Activated CD4-positive, alpha-beta T cell treated with anti-CD3 and anti-CD28 coated beads, Interleukin-2, amount 50 U/mL, for 48 hours (primary cell): ENCODE data around the gene SLC12A8.

ENCODE experiments used
- DNase-seq, 2 experiments: peaks; one replicate each; pipeline ENCODE4 v3.0.0-alpha.2; 2020

Gene SLC12A8

GRCh38 chr3:125150525-125151441 lies 61.8 kb downstream of the SLC12A8 start:
- peak; percentile 61 to 74 for DNase-seq

GRCh38 chr3:125149462-125149861 lies 63.1 kb downstream of the SLC12A8 start:
- DNase-seq: no peak

GRCh38 chr3:125148836-125149235 lies 63.7 kb downstream of the SLC12A8 start:
- no peak for DNase-seq

- no peak for DNase-seq
Measured at GRCh38 chr3:125148016-125148812, 64.3 kb downstream of the SLC12A8 start.

DNA sequence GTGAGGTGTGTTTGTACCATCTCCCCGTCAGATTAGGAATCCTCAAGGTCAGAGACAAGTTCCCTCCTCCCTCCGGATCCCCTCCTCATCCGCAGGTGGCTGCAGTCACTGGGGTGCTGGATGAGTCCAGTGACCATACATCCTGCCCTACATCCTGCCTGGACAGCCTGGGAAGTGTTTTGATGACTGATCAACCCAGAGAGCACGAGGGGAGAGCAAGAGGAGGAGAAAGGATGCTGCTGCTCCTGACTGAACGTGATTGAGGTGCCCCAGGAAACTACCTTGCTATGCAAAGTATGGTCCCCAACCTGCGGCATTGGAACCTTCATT lies 65.1 kb downstream of the SLC12A8 start:
- DNase-seq: no peak

GRCh38 chr3:125146626-125147490 lies 65.7 kb downstream of the SLC12A8 start:
- no peak for DNase-seq

DNA sequence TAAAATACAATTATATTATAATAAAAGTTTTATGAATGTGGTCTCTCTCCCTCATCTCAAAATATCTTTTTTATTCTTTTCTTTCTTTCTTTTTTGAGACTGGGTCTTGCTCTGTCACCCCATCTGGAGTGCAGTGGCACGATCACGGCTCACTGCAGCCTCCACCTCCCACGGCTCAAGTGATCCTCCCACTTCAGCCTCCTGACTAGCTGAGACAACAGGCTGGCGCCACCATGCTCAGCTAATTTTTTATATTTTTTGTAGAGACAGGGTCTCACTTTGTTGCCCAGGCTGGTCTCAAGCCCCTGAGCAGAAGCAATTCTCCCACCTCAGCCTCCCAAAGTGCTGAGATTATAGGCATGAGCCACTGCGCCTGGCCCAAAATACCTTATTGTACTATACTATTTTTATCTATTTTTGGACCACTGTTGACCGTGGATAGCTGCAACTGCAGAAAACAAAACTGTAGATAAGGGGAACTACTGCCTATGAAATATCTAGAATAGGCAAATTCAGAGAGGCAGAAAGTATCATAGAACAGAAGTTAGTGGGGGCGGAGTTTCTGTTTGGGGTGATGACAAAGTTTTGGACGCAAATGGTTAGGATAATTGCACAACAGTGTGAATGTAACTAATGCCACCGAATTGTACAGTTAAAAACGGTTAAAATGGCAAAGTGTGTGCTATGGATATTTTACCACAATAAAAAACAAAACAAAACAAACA lies 66.6 kb downstream of the SLC12A8 start:
- DNase-seq: no peak

DNA sequence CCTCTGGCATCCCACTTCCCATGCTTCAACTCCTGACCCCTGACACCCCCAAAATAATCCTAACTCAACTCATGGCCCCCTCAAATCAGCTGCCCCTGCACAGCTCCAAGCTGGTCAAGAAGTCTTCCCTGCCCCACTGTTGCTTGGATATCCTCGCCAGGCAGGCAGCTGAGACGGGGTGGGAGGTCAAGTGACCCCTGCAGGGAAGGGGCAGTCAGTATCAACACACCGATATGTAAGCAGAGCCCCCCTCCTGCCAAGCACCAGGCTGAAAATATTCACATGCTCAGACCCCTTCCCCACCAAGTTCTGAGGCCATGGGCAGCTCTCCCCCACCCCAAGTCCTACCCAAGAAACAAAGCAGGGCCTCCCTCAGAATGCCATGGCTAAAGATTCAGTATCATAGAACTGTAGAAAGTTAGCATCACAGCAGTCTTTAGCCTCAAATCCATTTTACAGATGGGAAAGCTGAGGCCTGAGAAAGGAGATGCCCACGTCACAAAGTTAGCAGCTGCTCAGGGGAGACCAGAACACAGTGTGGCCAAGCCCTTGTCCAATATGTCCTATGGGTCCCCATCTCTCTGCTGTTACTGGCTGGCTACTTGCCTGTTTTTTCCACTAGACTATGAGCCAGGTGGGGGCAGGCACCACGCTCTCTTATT lies 67.8 kb downstream of the SLC12A8 start:
- no peak for DNase-seq

DNA sequence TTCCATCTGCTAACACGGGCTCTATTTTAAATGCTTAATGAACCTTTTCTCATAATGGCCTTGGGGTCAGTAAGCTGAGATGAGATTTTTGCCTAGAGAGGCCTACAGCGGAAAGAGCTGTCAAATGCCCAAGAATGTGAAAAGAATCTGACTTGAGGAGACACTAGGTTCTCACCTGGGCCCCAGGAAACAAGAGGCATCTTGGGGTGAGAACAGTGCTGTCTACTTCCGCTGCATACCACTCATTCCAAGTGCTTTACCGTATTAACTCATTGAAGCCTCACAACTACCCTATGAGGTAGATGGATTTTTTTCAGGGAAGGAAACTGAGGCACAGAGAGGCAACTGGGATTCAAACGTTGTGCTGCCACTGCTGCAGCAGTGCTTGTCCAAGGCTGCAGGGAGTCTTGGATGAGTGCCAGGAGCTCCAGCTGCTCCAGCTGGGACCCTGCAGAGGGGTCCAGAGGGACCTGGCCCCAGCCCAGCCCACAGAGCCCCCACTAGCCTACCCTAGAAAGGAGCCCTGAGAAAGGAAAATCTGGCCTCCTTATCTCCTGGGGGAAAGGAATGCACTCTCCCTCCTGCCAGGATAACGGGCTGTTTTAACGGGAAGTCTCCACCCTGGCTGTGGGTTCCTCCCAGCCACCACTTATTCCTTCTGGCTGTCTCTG lies 68.4 kb downstream of the SLC12A8 start:
- no peak for DNase-seq

GRCh38 chr3:125143538-125143937 lies 69.0 kb downstream of the SLC12A8 start:
- no peak for DNase-seq

DNA sequence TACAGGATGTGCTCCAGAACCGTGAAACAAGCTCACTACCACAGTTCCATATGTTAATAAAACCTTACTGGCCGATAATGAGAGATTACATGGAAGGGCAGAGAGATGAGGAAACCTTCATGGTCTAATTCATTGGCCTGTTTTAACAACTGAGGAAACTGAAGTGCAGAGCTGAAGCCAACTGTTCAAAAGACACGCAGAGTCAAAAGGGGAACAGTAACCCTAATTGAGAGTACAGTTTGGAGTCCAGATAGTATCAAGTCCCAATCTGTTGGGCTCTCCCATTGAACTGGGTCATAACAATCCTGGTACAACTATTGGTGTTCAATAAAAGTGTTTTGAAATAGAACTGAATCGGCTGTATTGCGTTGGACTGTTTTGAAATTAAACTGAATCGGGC lies 69.6 kb downstream of the SLC12A8 start:
- DNase-seq: no peak

DNA sequence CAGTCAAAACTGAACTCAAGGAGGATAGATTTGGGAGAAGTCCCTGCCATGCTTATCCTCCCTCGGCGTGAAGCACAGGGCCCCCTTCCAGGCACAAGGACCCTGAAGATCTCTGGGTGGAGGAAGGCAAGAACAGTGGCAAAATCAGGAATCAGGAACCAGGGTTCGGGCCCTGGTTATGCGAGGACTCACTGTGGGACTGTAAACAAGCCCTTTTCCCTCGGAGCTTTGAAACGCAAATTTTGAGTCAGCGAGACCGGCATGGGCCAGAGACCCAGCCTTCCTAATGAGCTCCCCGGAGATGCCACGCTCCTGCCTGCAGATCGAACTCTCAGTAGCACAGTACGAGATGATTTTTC lies 70.1 kb downstream of the SLC12A8 start:
- DNase-seq: no peak

DNA sequence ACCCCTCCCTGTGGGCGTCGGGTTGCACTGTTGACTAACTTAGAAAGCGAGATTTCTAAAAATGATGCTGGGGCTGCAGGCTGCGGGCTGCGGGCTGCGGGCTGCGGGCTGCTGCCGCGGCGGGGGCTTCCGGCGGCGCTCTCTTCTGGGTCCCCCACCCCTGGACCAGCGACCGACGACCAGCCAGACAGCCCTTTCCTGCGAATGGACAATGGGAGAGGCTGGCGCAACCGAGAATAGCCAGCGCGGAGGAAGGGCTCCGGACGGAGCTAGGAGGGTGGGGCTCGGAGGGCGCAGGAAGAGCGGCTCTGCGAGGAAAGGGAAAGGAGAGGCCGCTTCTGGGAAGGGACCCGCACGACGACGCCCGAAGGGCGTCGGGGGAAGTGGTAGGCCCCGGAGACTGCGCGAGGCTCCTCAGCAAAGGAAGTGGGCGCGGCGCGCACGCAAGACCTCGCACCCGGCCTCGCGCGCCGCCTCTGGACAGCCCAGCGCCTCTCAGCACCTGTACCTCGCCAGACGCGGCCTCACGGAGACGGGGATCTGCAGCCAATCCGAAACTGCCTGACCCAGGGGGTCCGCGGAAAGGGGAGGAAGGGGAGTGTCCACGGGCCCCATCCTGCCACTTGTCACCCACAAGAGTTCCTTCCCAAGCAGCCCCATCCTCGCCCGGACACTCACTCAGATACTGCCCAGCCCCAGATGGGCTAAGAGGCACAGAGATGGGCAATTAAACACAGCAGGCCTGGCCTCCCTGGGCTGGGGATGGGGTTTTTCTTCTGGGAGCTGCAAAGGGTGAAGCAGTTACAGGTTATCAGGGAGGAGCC lies 70.7 kb downstream of the SLC12A8 start:
- DNase-seq: peak; percentile 74 to 80

- DNase-seq: no peak
Measured at GRCh38 chr3:125140818-125141595, 71.5 kb downstream of the SLC12A8 start.

GRCh38 chr3:125140011-125140817 lies 72.3 kb downstream of the SLC12A8 start:
- DNase-seq: no peak

DNA sequence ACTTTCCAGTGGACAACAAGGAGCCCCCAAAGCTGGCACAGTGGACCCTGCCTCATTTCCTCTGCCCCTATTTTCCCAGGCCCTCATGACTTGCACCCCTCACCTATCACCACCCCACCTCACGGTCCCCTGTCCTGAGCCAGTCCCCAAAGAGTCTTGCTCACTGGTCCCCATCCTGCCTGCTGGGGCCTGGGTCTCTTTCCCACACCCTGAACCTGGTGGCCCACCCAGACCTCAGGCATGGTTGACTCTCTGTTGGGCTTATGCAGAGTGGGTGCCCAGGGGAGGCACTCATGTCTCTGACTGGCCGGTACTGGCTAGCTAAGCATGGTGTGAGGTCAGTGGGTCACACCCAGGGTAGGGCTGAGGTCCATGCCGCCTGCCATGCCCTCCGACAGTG lies 73.2 kb downstream of the SLC12A8 start:
- no peak for DNase-seq

- no peak for DNase-seq
Measured at GRCh38 chr3:125137358-125138033, 75.1 kb downstream of the SLC12A8 start.

- DNase-seq: no peak
Measured at GRCh38 chr3:125136966-125137357, 75.6 kb downstream of the SLC12A8 start.
